HepG2 (cell line): ENCODE measurements around the gene NUDT22. TPM values are rescaled to one million over a fixed set of nuclear protein-coding genes. Genes with fewer than 3 reads are reported as not detected.

Source experiments
- CEBPG ChIP-seq: IDR thresholded peaks from 2 replicates; pipeline ENCODE4 v1.6.1; 2016
- ELF3 ChIP-seq: IDR thresholded peaks from 2 replicates; pipeline ENCODE4 v1.6.1; 2016; ENCODE audit warnings: missing genetic modification reagents, missing compliant biosample characterization
- GFI1 ChIP-seq: sonication (generic); formaldehyde crosslinking; IDR thresholded peaks from 2 replicates; pipeline ENCODE4 v1.5.0; 2020; ENCODE audit warnings: missing genetic modification reagents, mild to moderate bottlenecking, borderline replicate concordance
- HNF1A ChIP-seq, 2 experiments: sonication (generic) in 1 of 2; formaldehyde crosslinking in 1 of 2; IDR thresholded peaks; 2 replicates each; pipeline versions ENCODE4 v1.4.0 to v1.6.1; 2016 to 2020; ENCODE audit warnings: borderline replicate concordance in 1 of 2, low read depth in 1 of 2, mild to moderate bottlenecking in 1 of 2, missing genetic modification reagents in 1 of 2
- MED1 ChIP-seq: sonication (generic); formaldehyde crosslinking; IDR thresholded peaks from 2 replicates; pipeline ENCODE4 v1.4.0; 2020; ENCODE audit warnings: missing genetic modification reagents
- NFYB ChIP-seq: sonication (generic); formaldehyde crosslinking; IDR thresholded peaks from 2 replicates; pipeline ENCODE4 v1.4.0; 2020; ENCODE audit warnings: missing genetic modification reagents
- PPARG ChIP-seq: conservative IDR thresholded peaks from 2 replicates; pipeline ENCODE4 v1.6.1; 2016; ENCODE audit warnings: missing biosample characterization, missing genetic modification reagents
- RARA ChIP-seq: IDR thresholded peaks from 2 replicates; pipeline ENCODE4 v1.6.1; 2016; ENCODE audit warnings: missing genetic modification reagents, missing compliant biosample characterization
- SMAD9 ChIP-seq: sonication (generic); formaldehyde crosslinking; IDR thresholded peaks from 2 replicates; pipeline ENCODE4 v1.5.1; 2020; ENCODE audit warnings: mild to moderate bottlenecking, missing genetic modification reagents
- ZBTB14 ChIP-seq: sonication (generic); formaldehyde crosslinking; IDR thresholded peaks from 2 replicates; pipeline ENCODE4 v1.4.0; 2020; ENCODE audit warnings: missing genetic modification reagents
- ZNF282 ChIP-seq: fragments of 450-650 bp; IDR thresholded peaks from 2 replicates; pipeline ENCODE4 v1.6.1; 2018; ENCODE audit not compliant: partially characterized antibody
- ZNF563 ChIP-seq: sonication (generic); formaldehyde crosslinking; IDR thresholded peaks from 2 replicates; pipeline ENCODE4 v1.8.0; 2022; ENCODE audit warnings: mild to moderate bottlenecking, moderate library complexity, missing genetic modification reagents
- ZNF740 ChIP-seq: sonication (generic); formaldehyde crosslinking; IDR thresholded peaks from 2 replicates; pipeline ENCODE4 v1.4.0; 2020; ENCODE audit warnings: missing genetic modification reagents
- ZSCAN31 ChIP-seq: sonication (generic); formaldehyde crosslinking; IDR thresholded peaks from 2 replicates; pipeline ENCODE4 v1.5.0; 2020; ENCODE audit warnings: low read depth, mild to moderate bottlenecking, missing genetic modification reagents
- polyA plus RNA-seq, 8 experiments: library from polyadenylated mRNA; depleted of rRNA in 3 of 8; stranded (reverse) in 7 of 8; unstranded in 1 of 8; fragments of >200 nt; fragmentation: Illumina TruSeq in 4 of 8; extraction: Trizol in 4 of 8; gene quantifications; 2 replicates each; pipeline versions ENCODE4 v1.2.1 to v1.2.3, GENCODE V29; 2011 to 2016; ENCODE audit warnings: low read depth in 4 of 8, missing spikeins in 1 of 8, mixed read lengths in 1 of 8; ENCODE audit not compliant: insufficient read depth in 1 of 8
- total RNA-seq, 5 experiments: library from RNA; depleted of rRNA; stranded (reverse); fragments of >200 nt; fragmentation: Illumina TruSeq; extraction: Trizol; gene quantifications; 2 replicates each; pipeline ENCODE4 v1.2.3, GENCODE V29; 2016; ENCODE audit warnings: low read depth in 1 of 5
- TF ChIP-seq, protein P1 (sequence below): sonication (generic); formaldehyde crosslinking; IDR thresholded peaks from 2 replicates; pipeline ENCODE4 v1.4.0; 2020; ENCODE audit warnings: missing genetic modification reagents
- TF ChIP-seq, protein P2 (sequence below): sonication (generic); formaldehyde crosslinking; conservative IDR thresholded peaks from 2 replicates; pipeline ENCODE4 v1.4.0; 2020; ENCODE audit warnings: mild to moderate bottlenecking, missing genetic modification reagents, moderate library complexity
- TF ChIP-seq, protein P3 (sequence below): sonication (generic); formaldehyde crosslinking; IDR thresholded peaks from 2 replicates; pipeline ENCODE4 v1.4.0; 2020; ENCODE audit warnings: missing genetic modification reagents, borderline replicate concordance

Gene NUDT22
- total and polyA plus RNA-seq, 2 of the 13 experiments (the other 11 are each of a cell fraction or from before 2014, with no cell fraction given) = 33.5 to 39.8 TPM

DNA sequence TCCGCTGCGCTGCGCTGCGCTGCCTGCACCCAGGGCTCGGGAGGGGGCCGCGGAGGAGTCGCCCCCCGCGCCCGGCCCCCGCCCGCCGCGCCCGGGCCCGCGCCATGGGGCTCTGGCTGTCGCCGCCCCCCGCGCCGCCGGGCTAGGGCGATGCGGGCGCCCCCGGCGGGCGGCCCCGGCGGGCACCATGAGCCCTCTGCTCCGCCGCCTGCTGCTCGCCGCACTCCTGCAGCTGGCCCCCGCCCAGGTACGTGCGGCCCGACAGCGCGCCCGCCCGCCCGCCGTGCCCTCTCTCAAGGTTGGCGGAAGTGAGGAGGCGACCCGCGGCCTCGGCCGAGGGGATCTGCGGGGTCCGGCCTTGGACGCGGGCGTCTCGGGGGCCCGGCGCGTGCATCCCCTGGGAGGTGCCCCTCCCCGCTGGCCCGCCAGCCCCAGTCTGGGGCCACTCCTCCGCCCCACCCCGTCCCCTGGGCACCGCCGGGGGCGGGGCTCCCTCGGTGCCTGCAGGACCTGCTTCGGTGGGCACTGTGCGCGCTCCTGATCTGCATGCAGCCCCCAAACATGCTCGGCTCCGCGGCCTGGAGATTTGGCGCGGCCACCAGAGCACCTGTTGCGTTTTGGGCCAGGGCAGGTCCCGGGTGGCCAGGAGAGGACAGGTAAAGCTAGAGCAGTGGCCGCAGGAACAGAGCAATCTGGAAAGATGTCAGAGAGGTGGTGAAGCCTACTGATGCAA is 8.7 kb downstream of the NUDT22 start (continued):
- TF ChIP-seq ZBTB14 (CRISPR knock-in tag) (no peak), RARA (CRISPR knock-in tag) (peak; percentile 54), MED1 (CRISPR knock-in tag) (peak; percentile 92), ZNF563 (peak; percentile 87), CEBPG (CRISPR knock-in tag) (no peak), ZNF740 (CRISPR knock-in tag) (peak; percentile 32; the same call in 1 of the 2 replicates), PPARG (0 out of 2 replicates have a peak, but pooled peaks have one; percentile 30), NFYB (CRISPR knock-in tag) (no peak), HNF1A (IDR thresholded peaks at IDR 0.05; ENCODE audit: low read depth) (no peak), HNF1A (CRISPR knock-in tag; IDR thresholded peaks at IDR 0.05; ENCODE audit: borderline replicate concordance) (no peak), ZSCAN31 (no peak), ELF3 (CRISPR knock-in tag) (peak; percentile 82), ZNF282 (no peak), SMAD9 (no peak), GFI1 (CRISPR knock-in tag) (no peak)
- TF ChIP-seq, protein P1, sequence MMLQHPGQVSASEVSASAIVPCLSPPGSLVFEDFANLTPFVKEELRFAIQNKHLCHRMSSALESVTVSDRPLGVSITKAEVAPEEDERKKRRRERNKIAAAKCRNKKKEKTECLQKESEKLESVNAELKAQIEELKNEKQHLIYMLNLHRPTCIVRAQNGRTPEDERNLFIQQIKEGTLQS (CRISPR knock-in tag) = no peak
- TF ChIP-seq, protein P2, sequence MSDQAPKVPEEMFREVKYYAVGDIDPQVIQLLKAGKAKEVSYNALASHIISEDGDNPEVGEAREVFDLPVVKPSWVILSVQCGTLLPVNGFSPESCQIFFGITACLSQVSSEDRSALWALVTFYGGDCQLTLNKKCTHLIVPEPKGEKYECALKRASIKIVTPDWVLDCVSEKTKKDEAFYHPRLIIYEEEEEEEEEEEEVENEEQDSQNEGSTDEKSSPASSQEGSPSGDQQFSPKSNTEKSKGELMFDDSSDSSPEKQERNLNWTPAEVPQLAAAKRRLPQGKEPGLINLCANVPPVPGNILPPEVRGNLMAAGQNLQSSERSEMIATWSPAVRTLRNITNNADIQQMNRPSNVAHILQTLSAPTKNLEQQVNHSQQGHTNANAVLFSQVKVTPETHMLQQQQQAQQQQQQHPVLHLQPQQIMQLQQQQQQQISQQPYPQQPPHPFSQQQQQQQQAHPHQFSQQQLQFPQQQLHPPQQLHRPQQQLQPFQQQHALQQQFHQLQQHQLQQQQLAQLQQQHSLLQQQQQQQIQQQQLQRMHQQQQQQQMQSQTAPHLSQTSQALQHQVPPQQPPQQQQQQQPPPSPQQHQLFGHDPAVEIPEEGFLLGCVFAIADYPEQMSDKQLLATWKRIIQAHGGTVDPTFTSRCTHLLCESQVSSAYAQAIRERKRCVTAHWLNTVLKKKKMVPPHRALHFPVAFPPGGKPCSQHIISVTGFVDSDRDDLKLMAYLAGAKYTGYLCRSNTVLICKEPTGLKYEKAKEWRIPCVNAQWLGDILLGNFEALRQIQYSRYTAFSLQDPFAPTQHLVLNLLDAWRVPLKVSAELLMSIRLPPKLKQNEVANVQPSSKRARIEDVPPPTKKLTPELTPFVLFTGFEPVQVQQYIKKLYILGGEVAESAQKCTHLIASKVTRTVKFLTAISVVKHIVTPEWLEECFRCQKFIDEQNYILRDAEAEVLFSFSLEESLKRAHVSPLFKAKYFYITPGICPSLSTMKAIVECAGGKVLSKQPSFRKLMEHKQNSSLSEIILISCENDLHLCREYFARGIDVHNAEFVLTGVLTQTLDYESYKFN = peak; percentile 74
- TF ChIP-seq, protein P3, sequence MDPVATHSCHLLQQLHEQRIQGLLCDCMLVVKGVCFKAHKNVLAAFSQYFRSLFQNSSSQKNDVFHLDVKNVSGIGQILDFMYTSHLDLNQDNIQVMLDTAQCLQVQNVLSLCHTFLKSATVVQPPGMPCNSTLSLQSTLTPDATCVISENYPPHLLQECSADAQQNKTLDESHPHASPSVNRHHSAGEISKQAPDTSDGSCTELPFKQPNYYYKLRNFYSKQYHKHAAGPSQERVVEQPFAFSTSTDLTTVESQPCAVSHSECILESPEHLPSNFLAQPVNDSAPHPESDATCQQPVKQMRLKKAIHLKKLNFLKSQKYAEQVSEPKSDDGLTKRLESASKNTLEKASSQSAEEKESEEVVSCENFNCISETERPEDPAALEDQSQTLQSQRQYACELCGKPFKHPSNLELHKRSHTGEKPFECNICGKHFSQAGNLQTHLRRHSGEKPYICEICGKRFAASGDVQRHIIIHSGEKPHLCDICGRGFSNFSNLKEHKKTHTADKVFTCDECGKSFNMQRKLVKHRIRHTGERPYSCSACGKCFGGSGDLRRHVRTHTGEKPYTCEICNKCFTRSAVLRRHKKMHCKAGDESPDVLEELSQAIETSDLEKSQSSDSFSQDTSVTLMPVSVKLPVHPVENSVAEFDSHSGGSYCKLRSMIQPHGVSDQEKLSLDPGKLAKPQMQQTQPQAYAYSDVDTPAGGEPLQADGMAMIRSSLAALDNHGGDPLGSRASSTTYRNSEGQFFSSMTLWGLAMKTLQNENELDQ (CRISPR knock-in tag) = no peak
